ENCODE measurements around the gene CPS1.

DNA sequence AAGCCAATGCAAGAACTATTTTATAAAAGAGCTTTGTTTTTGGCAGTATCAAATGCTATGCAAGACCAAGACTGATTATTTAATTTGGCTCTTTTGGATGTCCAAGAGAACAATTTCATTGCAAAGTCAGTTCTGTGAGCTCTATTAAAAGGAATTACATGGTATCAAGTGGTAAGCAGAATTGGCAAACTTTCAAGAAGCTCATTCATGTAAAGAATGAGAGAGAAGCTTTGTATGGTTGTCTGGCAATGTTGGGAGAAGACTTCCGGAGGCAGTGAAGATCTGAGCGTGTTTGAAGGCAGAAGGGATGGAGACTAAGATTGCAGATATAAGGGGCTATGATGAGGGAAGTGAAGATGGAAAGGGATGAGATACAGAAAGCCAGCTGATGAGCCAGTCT lies 49.6 kb downstream of the CPS1 start:
- TF ChIP-seq EZH2 (IDR thresholded peaks at IDR 0.05; ENCODE audit: borderline replicate concordance, low read depth, low read length, severe bottlenecking) = no peak
- TF ChIP-seq, protein P1, sequence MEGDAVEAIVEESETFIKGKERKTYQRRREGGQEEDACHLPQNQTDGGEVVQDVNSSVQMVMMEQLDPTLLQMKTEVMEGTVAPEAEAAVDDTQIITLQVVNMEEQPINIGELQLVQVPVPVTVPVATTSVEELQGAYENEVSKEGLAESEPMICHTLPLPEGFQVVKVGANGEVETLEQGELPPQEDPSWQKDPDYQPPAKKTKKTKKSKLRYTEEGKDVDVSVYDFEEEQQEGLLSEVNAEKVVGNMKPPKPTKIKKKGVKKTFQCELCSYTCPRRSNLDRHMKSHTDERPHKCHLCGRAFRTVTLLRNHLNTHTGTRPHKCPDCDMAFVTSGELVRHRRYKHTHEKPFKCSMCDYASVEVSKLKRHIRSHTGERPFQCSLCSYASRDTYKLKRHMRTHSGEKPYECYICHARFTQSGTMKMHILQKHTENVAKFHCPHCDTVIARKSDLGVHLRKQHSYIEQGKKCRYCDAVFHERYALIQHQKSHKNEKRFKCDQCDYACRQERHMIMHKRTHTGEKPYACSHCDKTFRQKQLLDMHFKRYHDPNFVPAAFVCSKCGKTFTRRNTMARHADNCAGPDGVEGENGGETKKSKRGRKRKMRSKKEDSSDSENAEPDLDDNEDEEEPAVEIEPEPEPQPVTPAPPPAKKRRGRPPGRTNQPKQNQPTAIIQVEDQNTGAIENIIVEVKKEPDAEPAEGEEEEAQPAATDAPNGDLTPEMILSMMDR (IDR thresholded peaks at IDR 0.05; ENCODE audit: extremely low read depth in 1 of 2, insufficient read depth in 1 of 2, low read depth in 1 of 2, low read length in 2 of 2) = no peak
